Measurements from ENCODE around the gene DEAF1. TPM values are rescaled to one million over a fixed set of nuclear protein-coding genes. Genes with fewer than 3 reads are reported as not detected.

The DEAF1 gene
- total RNA-seq, 1 experiment from 2014 or later = 33.9 TPM

DNA sequence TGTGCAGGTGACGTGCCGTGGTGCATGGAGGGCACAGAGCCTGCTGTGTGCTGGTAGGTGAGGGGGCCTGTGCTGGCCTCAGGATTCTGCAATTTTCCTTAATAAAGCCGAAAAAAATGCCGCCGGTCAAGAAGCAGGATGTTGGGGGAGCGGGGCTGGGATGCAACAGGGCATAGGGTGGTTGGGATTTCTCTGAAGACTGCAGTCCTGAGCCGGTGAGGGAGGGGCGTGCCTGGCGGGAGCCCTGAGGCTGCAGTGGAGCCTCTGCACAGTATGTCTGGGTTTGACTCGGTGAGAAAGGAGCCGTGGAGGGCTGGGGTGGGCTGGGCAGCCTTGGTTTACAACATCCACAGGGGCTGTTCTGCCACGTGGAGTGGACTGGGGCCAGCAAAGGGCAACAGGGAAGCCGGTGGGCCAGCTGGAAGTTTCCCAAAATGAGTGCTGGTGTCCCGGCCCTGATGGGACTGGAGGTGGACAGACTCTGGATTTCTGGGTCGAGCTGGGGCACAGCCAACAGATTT, 71.6 kb downstream of the DEAF1 start:
- no peaks in the 10 kb centered on the region; a peak in 1 of 4 replicates for H3K36me3 ChIP-seq (ENCODE audit: control insufficient read depth in 1 of 2, insufficient read depth in 2 of 2, low read length in 2 of 2)
- DNase-seq (ENCODE audit: low read depth, low spot score) (no peak), ATAC-seq (no peak)
- no peaks in the 10 kb centered on the region for H3K9me2 ChIP-seq (ENCODE audit: insufficient read depth)
- no peak for TF ChIP-seq SRF (IDR thresholded peaks at IDR 0.05; ENCODE audit: low read depth)
- TF ChIP-seq TCF7L2 (IDR thresholded peaks at IDR 0.05; ENCODE audit: borderline replicate concordance, extremely low read depth, insufficient read depth, insufficient read length) = no peak
- no peak for TF ChIP-seq SIN3A (IDR thresholded peaks at IDR 0.05; ENCODE audit: low read depth)
- TF ChIP-seq POLR2AphosphoS5 (IDR thresholded peaks at IDR 0.05; ENCODE audit: low read depth, low read length) = no peak
- TF ChIP-seq POLR2A (IDR thresholded peaks at IDR 0.05; ENCODE audit: borderline replicate concordance, extremely low read depth, insufficient read depth, insufficient read length) = no peak
- TF ChIP-seq, protein P1, sequence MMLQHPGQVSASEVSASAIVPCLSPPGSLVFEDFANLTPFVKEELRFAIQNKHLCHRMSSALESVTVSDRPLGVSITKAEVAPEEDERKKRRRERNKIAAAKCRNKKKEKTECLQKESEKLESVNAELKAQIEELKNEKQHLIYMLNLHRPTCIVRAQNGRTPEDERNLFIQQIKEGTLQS (IDR thresholded peaks at IDR 0.05) = no peak
- no peak for TF ChIP-seq JUND (IDR thresholded peaks at IDR 0.05)
- TF ChIP-seq, protein P2, sequence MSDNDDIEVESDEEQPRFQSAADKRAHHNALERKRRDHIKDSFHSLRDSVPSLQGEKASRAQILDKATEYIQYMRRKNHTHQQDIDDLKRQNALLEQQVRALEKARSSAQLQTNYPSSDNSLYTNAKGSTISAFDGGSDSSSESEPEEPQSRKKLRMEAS (IDR thresholded peaks at IDR 0.05) = no peak
- no peak for TF ChIP-seq EZH2phosphoT487 (IDR thresholded peaks at IDR 0.05; ENCODE audit: borderline replicate concordance)
- RAD21 ChIA-PET (ENCODE audit: low non-redundant PET in 1 of 2, low total read pairs in 2 of 2, uncharacterized antibody in 2 of 2, unreplicated experiment in 2 of 2) = no interaction called here
- H2AFZ ChIP-seq (ENCODE audit: low read depth, low read length, poor library complexity, severe bottlenecking) = no peak overlapping the region
- BruUV-seq (replicated peaks) = no TSS peak
- H3K9me3 ChIP-seq (ENCODE audit: control insufficient read depth in 1 of 2, insufficient read depth in 1 of 2, low read depth in 1 of 2, low read length in 2 of 2) = no peaks in the 10 kb centered on the region
- no peak overlapping the region for H3K9ac ChIP-seq (ENCODE audit: low read length)
- H3K4me1 ChIP-seq (ENCODE audit: control insufficient read depth in 1 of 2, insufficient read depth in 2 of 2, low read length in 2 of 2) = peaks cover 0 to 20% of the 10 kb centered on the region in 2 experiments; a peak in 2 of 4 replicates
- H3K79me2 ChIP-seq (ENCODE audit: insufficient read depth, low read length) = no peaks in the 10 kb centered on the region; the same call in 1 of the 2 replicates
- H3K27ac ChIP-seq (ENCODE audit: low read depth, low read length) = no peak overlapping the region
- H3K27me3 ChIP-seq (ENCODE audit: insufficient read depth, low read length) = no peaks in the 10 kb centered on the region
- intact Hi-C loops (cut with micrococcal nuclease) = no loop called here
- no peaks in the 10 kb centered on the region for H4K20me1 ChIP-seq (ENCODE audit: insufficient read depth)
- CTCF ChIA-PET = no interaction called here
- no peak overlapping the region for H3K4me3 ChIP-seq (replicated peaks in 1 of 2; ENCODE audit: low read depth in 1 of 2, low read length in 2 of 2)
- H3K4me2 ChIP-seq (ENCODE audit: low read length) = peak overlapping the region; percentile 35; the same call in 1 of the 2 replicates
- POLR2A ChIA-PET = no interaction called here

DNA sequence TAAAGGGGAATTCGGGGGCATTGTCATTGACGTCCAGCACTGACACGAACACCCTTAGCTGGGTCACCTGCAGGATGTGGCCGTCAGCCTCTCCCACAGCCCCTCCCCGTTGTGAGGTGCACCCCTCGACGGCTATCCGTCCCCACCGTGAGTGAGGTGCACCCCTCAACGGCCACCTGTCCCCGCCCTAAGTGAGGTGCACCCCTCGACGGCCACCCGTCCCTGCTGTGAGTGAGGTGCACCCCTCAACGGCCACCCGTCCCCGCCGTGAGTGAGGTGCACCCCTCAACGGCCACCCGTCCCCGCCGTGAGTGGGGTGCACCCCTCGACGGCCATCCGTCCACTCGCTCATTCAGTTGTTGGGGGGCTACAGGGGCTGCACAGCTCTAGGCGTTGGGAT, 73.2 kb downstream of the DEAF1 start:
- CTCF ChIA-PET = no interaction called here
- RAD21 ChIA-PET (ENCODE audit: low non-redundant PET in 1 of 2, low total read pairs in 2 of 2, uncharacterized antibody in 2 of 2, unreplicated experiment in 2 of 2) = no interaction called here
- peaks cover 3 to 4% of the 10 kb centered on the region in 2 experiments; a peak in 2 of 4 replicates for H3K36me3 ChIP-seq (ENCODE audit: control insufficient read depth in 1 of 2, insufficient read depth in 2 of 2, low read length in 2 of 2)
- H3K9me2 ChIP-seq (ENCODE audit: insufficient read depth) = no peaks in the 10 kb centered on the region
- intact Hi-C loops (cut with micrococcal nuclease) = no loop called here
- no peak overlapping the region for H3K9ac ChIP-seq (ENCODE audit: low read length)
- BruUV-seq (replicated peaks) = no TSS peak
- peaks cover 2% of the 10 kb centered on the region; the same call in 1 of the 2 replicates for H3K79me2 ChIP-seq (ENCODE audit: insufficient read depth, low read length)
- H3K4me3 ChIP-seq (replicated peaks in 1 of 2; ENCODE audit: low read depth in 1 of 2, low read length in 2 of 2) = no peak overlapping the region
- H3K27me3 ChIP-seq (ENCODE audit: insufficient read depth, low read length) = no peaks in the 10 kb centered on the region
- no peak overlapping the region for H3K4me2 ChIP-seq (ENCODE audit: low read length)
- H3K27ac ChIP-seq (ENCODE audit: low read depth, low read length) = no peak overlapping the region
- ATAC-seq (no peak), DNase-seq (ENCODE audit: low read depth, low spot score) (no peak)
- H3K4me1 ChIP-seq (ENCODE audit: control insufficient read depth in 1 of 2, insufficient read depth in 2 of 2, low read length in 2 of 2) = peaks cover 0 to 14% of the 10 kb centered on the region in 2 experiments; a peak in 2 of 4 replicates
- POLR2A ChIA-PET = no interaction called here
- TF ChIP-seq SRF (IDR thresholded peaks at IDR 0.05; ENCODE audit: low read depth) = no peak
- H4K20me1 ChIP-seq (ENCODE audit: insufficient read depth) = no peaks in the 10 kb centered on the region
- H3K9me3 ChIP-seq (ENCODE audit: control insufficient read depth in 1 of 2, insufficient read depth in 1 of 2, low read depth in 1 of 2, low read length in 2 of 2) = no peaks in the 10 kb centered on the region
- no peak overlapping the region for H2AFZ ChIP-seq (ENCODE audit: low read depth, low read length, poor library complexity, severe bottlenecking)

Measured in HCT116 (cell line).